ENCODE data around the gene LAMA2. TPM values are rescaled to one million over a fixed set of nuclear protein-coding genes. Genes with fewer than 3 reads are reported as not detected.

The LAMA2 gene
- total and polyA plus RNA-seq, 2 of the 8 experiments (the other 6 are each of a cell fraction or from before 2014, with no cell fraction given), result 1.3 to 3.8 TPM

DNA sequence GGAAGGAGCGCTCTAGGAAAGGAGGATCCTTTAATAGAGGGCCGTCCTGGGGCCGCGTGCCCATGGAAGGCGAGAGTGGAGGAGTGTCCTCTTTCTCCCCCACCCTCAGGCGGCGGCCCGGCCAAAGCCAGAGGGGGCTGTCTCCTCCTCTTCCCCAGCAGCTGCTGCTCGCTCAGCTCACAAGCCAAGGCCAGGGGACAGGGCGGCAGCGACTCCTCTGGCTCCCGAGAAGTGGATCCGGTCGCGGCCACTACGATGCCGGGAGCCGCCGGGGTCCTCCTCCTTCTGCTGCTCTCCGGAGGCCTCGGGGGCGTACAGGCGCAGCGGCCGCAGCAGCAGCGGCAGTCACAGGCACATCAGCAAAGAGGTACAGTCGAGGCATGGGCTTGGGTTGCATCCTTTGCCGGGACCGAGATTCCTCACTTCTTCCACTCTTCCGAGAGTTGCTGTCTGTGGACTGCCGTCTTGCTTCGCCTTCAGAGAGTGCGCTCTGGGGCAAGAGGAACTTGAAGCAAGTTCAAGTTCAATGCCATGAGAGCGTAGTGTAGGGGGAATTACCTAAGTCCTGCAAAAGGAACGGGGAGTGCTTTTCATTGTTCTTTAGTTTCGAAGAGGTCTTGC lies at the start of gene LAMA2 (continued):
- TF ChIP-seq, protein P1, sequence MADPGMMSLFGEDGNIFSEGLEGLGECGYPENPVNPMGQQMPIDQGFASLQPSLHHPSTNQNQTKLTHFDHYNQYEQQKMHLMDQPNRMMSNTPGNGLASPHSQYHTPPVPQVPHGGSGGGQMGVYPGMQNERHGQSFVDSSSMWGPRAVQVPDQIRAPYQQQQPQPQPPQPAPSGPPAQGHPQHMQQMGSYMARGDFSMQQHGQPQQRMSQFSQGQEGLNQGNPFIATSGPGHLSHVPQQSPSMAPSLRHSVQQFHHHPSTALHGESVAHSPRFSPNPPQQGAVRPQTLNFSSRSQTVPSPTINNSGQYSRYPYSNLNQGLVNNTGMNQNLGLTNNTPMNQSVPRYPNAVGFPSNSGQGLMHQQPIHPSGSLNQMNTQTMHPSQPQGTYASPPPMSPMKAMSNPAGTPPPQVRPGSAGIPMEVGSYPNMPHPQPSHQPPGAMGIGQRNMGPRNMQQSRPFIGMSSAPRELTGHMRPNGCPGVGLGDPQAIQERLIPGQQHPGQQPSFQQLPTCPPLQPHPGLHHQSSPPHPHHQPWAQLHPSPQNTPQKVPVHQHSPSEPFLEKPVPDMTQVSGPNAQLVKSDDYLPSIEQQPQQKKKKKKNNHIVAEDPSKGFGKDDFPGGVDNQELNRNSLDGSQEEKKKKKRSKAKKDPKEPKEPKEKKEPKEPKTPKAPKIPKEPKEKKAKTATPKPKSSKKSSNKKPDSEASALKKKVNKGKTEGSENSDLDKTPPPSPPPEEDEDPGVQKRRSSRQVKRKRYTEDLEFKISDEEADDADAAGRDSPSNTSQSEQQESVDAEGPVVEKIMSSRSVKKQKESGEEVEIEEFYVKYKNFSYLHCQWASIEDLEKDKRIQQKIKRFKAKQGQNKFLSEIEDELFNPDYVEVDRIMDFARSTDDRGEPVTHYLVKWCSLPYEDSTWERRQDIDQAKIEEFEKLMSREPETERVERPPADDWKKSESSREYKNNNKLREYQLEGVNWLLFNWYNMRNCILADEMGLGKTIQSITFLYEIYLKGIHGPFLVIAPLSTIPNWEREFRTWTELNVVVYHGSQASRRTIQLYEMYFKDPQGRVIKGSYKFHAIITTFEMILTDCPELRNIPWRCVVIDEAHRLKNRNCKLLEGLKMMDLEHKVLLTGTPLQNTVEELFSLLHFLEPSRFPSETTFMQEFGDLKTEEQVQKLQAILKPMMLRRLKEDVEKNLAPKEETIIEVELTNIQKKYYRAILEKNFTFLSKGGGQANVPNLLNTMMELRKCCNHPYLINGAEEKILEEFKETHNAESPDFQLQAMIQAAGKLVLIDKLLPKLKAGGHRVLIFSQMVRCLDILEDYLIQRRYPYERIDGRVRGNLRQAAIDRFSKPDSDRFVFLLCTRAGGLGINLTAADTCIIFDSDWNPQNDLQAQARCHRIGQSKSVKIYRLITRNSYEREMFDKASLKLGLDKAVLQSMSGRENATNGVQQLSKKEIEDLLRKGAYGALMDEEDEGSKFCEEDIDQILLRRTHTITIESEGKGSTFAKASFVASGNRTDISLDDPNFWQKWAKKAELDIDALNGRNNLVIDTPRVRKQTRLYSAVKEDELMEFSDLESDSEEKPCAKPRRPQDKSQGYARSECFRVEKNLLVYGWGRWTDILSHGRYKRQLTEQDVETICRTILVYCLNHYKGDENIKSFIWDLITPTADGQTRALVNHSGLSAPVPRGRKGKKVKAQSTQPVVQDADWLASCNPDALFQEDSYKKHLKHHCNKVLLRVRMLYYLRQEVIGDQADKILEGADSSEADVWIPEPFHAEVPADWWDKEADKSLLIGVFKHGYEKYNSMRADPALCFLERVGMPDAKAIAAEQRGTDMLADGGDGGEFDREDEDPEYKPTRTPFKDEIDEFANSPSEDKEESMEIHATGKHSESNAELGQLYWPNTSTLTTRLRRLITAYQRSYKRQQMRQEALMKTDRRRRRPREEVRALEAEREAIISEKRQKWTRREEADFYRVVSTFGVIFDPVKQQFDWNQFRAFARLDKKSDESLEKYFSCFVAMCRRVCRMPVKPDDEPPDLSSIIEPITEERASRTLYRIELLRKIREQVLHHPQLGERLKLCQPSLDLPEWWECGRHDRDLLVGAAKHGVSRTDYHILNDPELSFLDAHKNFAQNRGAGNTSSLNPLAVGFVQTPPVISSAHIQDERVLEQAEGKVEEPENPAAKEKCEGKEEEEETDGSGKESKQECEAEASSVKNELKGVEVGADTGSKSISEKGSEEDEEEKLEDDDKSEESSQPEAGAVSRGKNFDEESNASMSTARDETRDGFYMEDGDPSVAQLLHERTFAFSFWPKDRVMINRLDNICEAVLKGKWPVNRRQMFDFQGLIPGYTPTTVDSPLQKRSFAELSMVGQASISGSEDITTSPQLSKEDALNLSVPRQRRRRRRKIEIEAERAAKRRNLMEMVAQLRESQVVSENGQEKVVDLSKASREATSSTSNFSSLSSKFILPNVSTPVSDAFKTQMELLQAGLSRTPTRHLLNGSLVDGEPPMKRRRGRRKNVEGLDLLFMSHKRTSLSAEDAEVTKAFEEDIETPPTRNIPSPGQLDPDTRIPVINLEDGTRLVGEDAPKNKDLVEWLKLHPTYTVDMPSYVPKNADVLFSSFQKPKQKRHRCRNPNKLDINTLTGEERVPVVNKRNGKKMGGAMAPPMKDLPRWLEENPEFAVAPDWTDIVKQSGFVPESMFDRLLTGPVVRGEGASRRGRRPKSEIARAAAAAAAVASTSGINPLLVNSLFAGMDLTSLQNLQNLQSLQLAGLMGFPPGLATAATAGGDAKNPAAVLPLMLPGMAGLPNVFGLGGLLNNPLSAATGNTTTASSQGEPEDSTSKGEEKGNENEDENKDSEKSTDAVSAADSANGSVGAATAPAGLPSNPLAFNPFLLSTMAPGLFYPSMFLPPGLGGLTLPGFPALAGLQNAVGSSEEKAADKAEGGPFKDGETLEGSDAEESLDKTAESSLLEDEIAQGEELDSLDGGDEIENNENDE (IDR thresholded peaks at IDR 0.05; ENCODE audit: insufficient replicate concordance, low read length), result no peak
- peak; percentile 55; the same call in 1 of the 2 replicates for TF ChIP-seq ATF2 (IDR thresholded peaks at IDR 0.05; ENCODE audit: low read length)
- TF ChIP-seq E2F6 (IDR thresholded peaks at IDR 0.05), result peak; percentile 81
- no peak for TF ChIP-seq SIX5 (IDR thresholded peaks at IDR 0.05; ENCODE audit: low read depth, low read length)
- no peak; the same call in 1 of the 2 replicates for TF ChIP-seq YY1 (IDR thresholded peaks at IDR 0.05; ENCODE audit: low read depth, low read length)
- no peak for TF ChIP-seq SP2 (IDR thresholded peaks at IDR 0.05; ENCODE audit: low read length)
- TF ChIP-seq CHD2 (IDR thresholded peaks at IDR 0.05; ENCODE audit: low read length), result no peak
- TF ChIP-seq KDM5A (IDR thresholded peaks at IDR 0.05; ENCODE audit: low read length), result no peak
